Measurements from ENCODE around the gene F11R.
"Not testable (repeated sequence)": the region's sequence is repeated elsewhere in the genome, so short reads cannot be mapped to it uniquely, and the experiment has no call there.

F11R gene

GRCh38 chr1:161020509-161021164 lies at the start of gene F11R:
Gene F11R, minus strand, starts transcription at chr1:161021152. Its CDS starts 79 bp downstream, at chr1:161021073.
- DNase-seq (ENCODE audit: low spot score), result peak; percentile 56
- no peak for TF ChIP-seq CTCF (IDR thresholded peaks at IDR 0.05; ENCODE audit: extremely low read depth, insufficient read depth, missing control alignments)

GRCh38 chr1:161069731-161070270 lies 48.8 kb upstream of the F11R start, which contains the start of gene ARHGAP30:
Gene ARHGAP30, minus strand, starts transcription at chr1:161069891. Its CDS starts 267 bp downstream, at chr1:161069624.
- no peak for TF ChIP-seq CTCF (IDR thresholded peaks at IDR 0.05; ENCODE audit: extremely low read depth, insufficient read depth, missing control alignments)
- DNase-seq (ENCODE audit: low spot score), result peak; percentile 96
- in situ Hi-C loops (cut with MboI; ENCODE audit: low pct_unique_long_range_greater_than_20kb, low sequenced_read_pairs, unreplicated experiment), result no loop called here

More at GRCh38 chr1:161020509-161021164, at the start of gene F11R:
- in situ Hi-C loops (cut with MboI; ENCODE audit: low pct_unique_long_range_greater_than_20kb, low sequenced_read_pairs, unreplicated experiment), result no loop called here

- TF ChIP-seq CTCF (IDR thresholded peaks at IDR 0.05; ENCODE audit: extremely low read depth, insufficient read depth, missing control alignments), result no peak
- in situ Hi-C loops (cut with MboI; ENCODE audit: low pct_unique_long_range_greater_than_20kb, low sequenced_read_pairs, unreplicated experiment), result no loop called here
- DNase-seq (ENCODE audit: low spot score), result no peak
These were observed 48.3 kb upstream of the F11R start for GRCh38 chr1:161069241-161069640.

GRCh38 chr1:161068306-161069234 lies 47.6 kb upstream of the F11R start:
- in situ Hi-C loops (cut with MboI; ENCODE audit: low pct_unique_long_range_greater_than_20kb, low sequenced_read_pairs, unreplicated experiment), result no loop called here
- no peak for TF ChIP-seq CTCF (IDR thresholded peaks at IDR 0.05; ENCODE audit: extremely low read depth, insufficient read depth, missing control alignments)
- DNase-seq (ENCODE audit: low spot score), result peak; percentile 84

- TF ChIP-seq CTCF (IDR thresholded peaks at IDR 0.05; ENCODE audit: extremely low read depth, insufficient read depth, missing control alignments), result no peak
- DNase-seq (ENCODE audit: low spot score), result no peak
- in situ Hi-C loops (cut with MboI; ENCODE audit: low pct_unique_long_range_greater_than_20kb, low sequenced_read_pairs, unreplicated experiment), result no loop called here
These were observed 45.7 kb upstream of the F11R start for GRCh38 chr1:161066694-161067093.

GRCh38 chr1:161065681-161066080 lies 44.7 kb upstream of the F11R start:
- DNase-seq (ENCODE audit: low spot score); in situ Hi-C loops (cut with MboI; ENCODE audit: low pct_unique_long_range_greater_than_20kb, low sequenced_read_pairs, unreplicated experiment): not testable (repeated sequence)

- in situ Hi-C loops (cut with MboI; ENCODE audit: low pct_unique_long_range_greater_than_20kb, low sequenced_read_pairs, unreplicated experiment); DNase-seq (ENCODE audit: low spot score): not testable (repeated sequence)
These were observed 43.0 kb upstream of the F11R start for GRCh38 chr1:161063936-161064335.

Measured in GM13977 (cell line).